Bone marrow (tissue), 2 donors: ENCODE data around the gene CAPZA2.
"Not testable (repeated sequence)": the region's sequence is repeated elsewhere in the genome, so short reads cannot be mapped to it uniquely, and the experiment has no call there.

Experiments
- DNase-seq, 2 donors: peaks; one replicate each; lab custom pipeline; 2025; lab: John Stamatoyannopoulos, UW

Gene CAPZA2

GRCh38 chr7:116955340-116955739 lies 93.0 kb downstream of the CAPZA2 start:
- DNase-seq = no peak

GRCh38 chr7:116955801-116956476 lies 93.6 kb downstream of the CAPZA2 start:
- no peak for DNase-seq

GRCh38 chr7:116956477-116956804 lies 94.1 kb downstream of the CAPZA2 start:
- no peak for DNase-seq

GRCh38 chr7:116957874-116958273 lies 95.5 kb downstream of the CAPZA2 start:
- no peak for DNase-seq

- DNase-seq = not testable (repeated sequence)
Observed at GRCh38 chr7:116961966-116962673, 99.7 kb downstream of the CAPZA2 start.

- no peak for DNase-seq
Observed at GRCh38 chr7:116963234-116963633, 100.8 kb downstream of the CAPZA2 start.

GRCh38 chr7:116966601-116967000 lies 104.2 kb downstream of the CAPZA2 start:
- DNase-seq = no peak

- no peak for DNase-seq
Observed at GRCh38 chr7:116967254-116967922, 105.0 kb downstream of the CAPZA2 start.

- DNase-seq = no peak
Observed at GRCh38 chr7:116967983-116968382, 105.6 kb downstream of the CAPZA2 start.

GRCh38 chr7:116968631-116969030 lies 106.2 kb downstream of the CAPZA2 start:
- no peak for DNase-seq

GRCh38 chr7:116969371-116969902 lies 107.0 kb downstream of the CAPZA2 start:
- no peak for DNase-seq

- no peak for DNase-seq
Observed at GRCh38 chr7:116970238-116970910, 108.0 kb downstream of the CAPZA2 start.

- not testable (repeated sequence) for DNase-seq
Observed at GRCh38 chr7:116971153-116971552, 108.8 kb downstream of the CAPZA2 start.
